ENCODE measurements around the gene STXBP4.

The STXBP4 gene

GRCh38 chr17:55116440-55116914, 147.9 kb downstream of the STXBP4 start:
- in situ Hi-C loops (cut with HindIII; ENCODE audit: low sequenced_read_pairs) = no loop called here
- DNase-seq (ENCODE audit: low read depth, low spot score) = no peak
- no peak for TF ChIP-seq CTCF (IDR thresholded peaks at IDR 0.05; ENCODE audit: low read depth, low read length)
- H3K4me3 ChIP-seq (ENCODE audit: low read depth, low read length) = no peak overlapping the region

GRCh38 chr17:55117164-55117563, 148.6 kb downstream of the STXBP4 start:
- DNase-seq (ENCODE audit: low read depth, low spot score) = no peak
- no peak overlapping the region for H3K4me3 ChIP-seq (ENCODE audit: low read depth, low read length)
- TF ChIP-seq CTCF (IDR thresholded peaks at IDR 0.05; ENCODE audit: low read depth, low read length) = no peak
- in situ Hi-C loops (cut with HindIII; ENCODE audit: low sequenced_read_pairs) = no loop called here

GRCh38 chr17:55120651-55121050, 152.1 kb downstream of the STXBP4 start:
- H3K4me3 ChIP-seq (ENCODE audit: low read depth, low read length) = no peak overlapping the region
- in situ Hi-C loops (cut with HindIII; ENCODE audit: low sequenced_read_pairs) = no loop called here
- DNase-seq (ENCODE audit: low read depth, low spot score) = no peak
- TF ChIP-seq CTCF (IDR thresholded peaks at IDR 0.05; ENCODE audit: low read depth, low read length) = no peak

- in situ Hi-C loops (cut with HindIII; ENCODE audit: low sequenced_read_pairs) = no loop called here
- no peak for DNase-seq (ENCODE audit: low read depth, low spot score)
- no peak overlapping the region for H3K4me3 ChIP-seq (ENCODE audit: low read depth, low read length)
- no peak for TF ChIP-seq CTCF (IDR thresholded peaks at IDR 0.05; ENCODE audit: low read depth, low read length)
Measured at GRCh38 chr17:55121268-55121667, 152.7 kb downstream of the STXBP4 start.

GRCh38 chr17:55122114-55122513, 153.5 kb downstream of the STXBP4 start:
- TF ChIP-seq CTCF (IDR thresholded peaks at IDR 0.05; ENCODE audit: low read depth, low read length) = no peak
- H3K4me3 ChIP-seq (ENCODE audit: low read depth, low read length) = no peak overlapping the region
- no peak for DNase-seq (ENCODE audit: low read depth, low spot score)
- in situ Hi-C loops (cut with HindIII; ENCODE audit: low sequenced_read_pairs) = no loop called here

- TF ChIP-seq CTCF (IDR thresholded peaks at IDR 0.05; ENCODE audit: low read depth, low read length) = no peak
- in situ Hi-C loops (cut with HindIII; ENCODE audit: low sequenced_read_pairs) = no loop called here
- DNase-seq (ENCODE audit: low read depth, low spot score) = no peak
Measured at GRCh38 chr17:55124730-55125360, 156.3 kb downstream of the STXBP4 start.

More at GRCh38 chr17:55124730-55125360, 156.3 kb downstream of the STXBP4 start:
- no peak overlapping the region for H3K4me3 ChIP-seq (ENCODE audit: low read depth, low read length)

Measured in astrocyte of the spinal cord (primary cell).